ENCODE measurements around the gene TUBGCP3. TPM values are rescaled to one million over a fixed set of nuclear protein-coding genes. Genes with fewer than 3 reads are reported as not detected.

TUBGCP3 gene
- total and polyA plus RNA-seq, 9 of the 15 experiments (the other 6 are each of a cell fraction or from before 2014, with no cell fraction given): 3.0 to 24.8 (median 15.2) TPM

GRCh38 chr13:112448621-112449544 lies 139.1 kb downstream of the TUBGCP3 start:
- CTCF ChIA-PET (ENCODE audit: low intra/inter-chr PET ratio): no interaction called here
- Histone ChIP-seq H3K27me3 (ENCODE audit: control insufficient read depth in 2 of 2, insufficient read depth in 2 of 2, low read length in 2 of 2) (peaks cover 27 to 75% of the 10 kb centered on the region in 2 experiments; a peak in 4 of 5 replicates), H3K4me2 (ENCODE audit: insufficient read depth, low read length) (no peak overlapping the region), H3K4me3 (no peak overlapping the region), H3K9ac (ENCODE audit: insufficient read depth in 1 of 2, low read depth in 2 of 2, low read length in 2 of 2) (no peak overlapping the region), H3K9me1 (ENCODE audit: control insufficient read depth, insufficient read depth, low read length) (no peaks in the 10 kb centered on the region), H3K27ac (ENCODE audit: extremely low read depth, low read depth, low read length) (no peak overlapping the region), H3K9me3 (replicated peaks; ENCODE audit: control insufficient read depth, insufficient read depth, low read depth, low read length) (no peaks in the 10 kb centered on the region), H3K4me1 (replicated peaks in 1 of 2; ENCODE audit: control insufficient read depth in 2 of 2, insufficient read depth in 2 of 2, low read length in 2 of 2) (peaks cover 0 to 6% of the 10 kb centered on the region in 2 experiments; a peak in 1 of 5 replicates), H4K20me1 (replicated peaks; ENCODE audit: control insufficient read depth, insufficient read depth, low read length) (no peaks in the 10 kb centered on the region), H3K79me2 (ENCODE audit: control insufficient read depth, insufficient read depth, low read length) (no peaks in the 10 kb centered on the region), H2AFZ (ENCODE audit: low read depth, low read length) (no peak overlapping the region), H3K36me3 (ENCODE audit: control insufficient read depth, insufficient read depth, low read length) (no peaks in the 10 kb centered on the region)
- BruUV-seq (replicated peaks): no TSS peak
- no peak for DNase-seq (ENCODE audit: extremely low read depth in 1 of 4, low spot score in 3 of 4)
- no peak for ATAC-seq
- intact Hi-C loops (cut with micrococcal nuclease): loop anchor here (5.0 kb wide), 1 partner anchor 423 kb away; no protein-coding TSS in a partner anchor
- 0% methylated on average over 15 of the region's 20 CpGs for WGBS (ENCODE audit: insufficient coverage, low coverage, missing lambda C conversion rate)
- POLR2A ChIA-PET: no interaction called here
- TF ChIP-seq FIP1L1 (IDR thresholded peaks at IDR 0.05; ENCODE audit: low read depth, low read length, poor library complexity, severe bottlenecking) (no peak), PRMT5 (CRISPR knock-in tag; IDR thresholded peaks at IDR 0.05) (no peak), TCF7L2 (IDR thresholded peaks at IDR 0.05; ENCODE audit: low read depth, low read length) (no peak), PTRF (tag; IDR thresholded peaks at IDR 0.05) (no peak), SRF (CRISPR knock-in tag; IDR thresholded peaks at IDR 0.05) (no peak), ARID1B (IDR thresholded peaks at IDR 0.05) (no peak)
- no peak for FAIRE-seq
- in situ Hi-C loops (cut with MboI): loop anchor here (10.0 kb wide), 1 partner anchor 974 kb away; no protein-coding TSS in a partner anchor
